Ishikawa (cell line): ENCODE data around the gene MAPK12.

Experiments
- CEBPB ChIP-seq: IDR thresholded peaks from 2 replicates; pipeline ENCODE4 v1.6.1; 2012
- CREB1 ChIP-seq: IDR thresholded peaks from 2 replicates; pipeline ENCODE4 v1.6.1; 2012; ENCODE audit warnings: low read depth
- EGR1 ChIP-seq: IDR thresholded peaks from 2 replicates; pipeline ENCODE4 v1.6.1; 2012
- EP300 ChIP-seq: IDR thresholded peaks from 2 replicates; pipeline ENCODE4 v1.6.1; 2012; ENCODE audit warnings: borderline replicate concordance
- FOXM1 ChIP-seq: IDR thresholded peaks from 2 replicates; pipeline ENCODE4 v1.6.1; 2012; ENCODE audit warnings: low read depth, borderline replicate concordance
- MAX ChIP-seq: IDR thresholded peaks from 2 replicates; pipeline ENCODE4 v1.6.1; 2012
- NFIC ChIP-seq: IDR thresholded peaks from 2 replicates; pipeline ENCODE4 v1.6.1; 2012
- RAD21 ChIP-seq: IDR thresholded peaks from 2 replicates; pipeline ENCODE4 v1.6.1; 2012; ENCODE audit warnings: low read depth
- REST ChIP-seq: IDR thresholded peaks from 2 replicates; pipeline ENCODE4 v1.6.1; 2012; ENCODE audit warnings: low read depth, mild to moderate bottlenecking
- TAF1 ChIP-seq: IDR thresholded peaks from 2 replicates; pipeline ENCODE4 v1.6.1; 2012; ENCODE audit warnings: low read depth, mild to moderate bottlenecking
- TCF12 ChIP-seq: IDR thresholded peaks from 2 replicates; pipeline ENCODE4 v1.6.1; 2012; ENCODE audit warnings: low read depth
- TEAD4 ChIP-seq: IDR thresholded peaks from 2 replicates; pipeline ENCODE4 v1.6.1; 2012
- USF1 ChIP-seq: IDR thresholded peaks from 2 replicates; pipeline ENCODE4 v1.6.1; 2012
- YY1 ChIP-seq: IDR thresholded peaks from 2 replicates; pipeline ENCODE4 v1.6.1; 2012; ENCODE audit warnings: low read depth
- ZBTB7A ChIP-seq: IDR thresholded peaks from 2 replicates; pipeline ENCODE4 v1.6.1; 2012; ENCODE audit warnings: low read depth

Gene MAPK12

GRCh38 chr22:50248196-50249081 is 13.0 kb downstream of the MAPK12 start:
- TF ChIP-seq CEBPB, result no peak
- TF ChIP-seq FOXM1, result no peak
- no peak for TF ChIP-seq TCF12
- no peak for TF ChIP-seq ZBTB7A
- no peak for TF ChIP-seq CREB1
- no peak for TF ChIP-seq EP300
- no peak for TF ChIP-seq TAF1

GRCh38 chr22:50247748-50248147 is 13.7 kb downstream of the MAPK12 start:
- TF ChIP-seq CREB1 (peak; percentile 67; the same call in 1 of the 2 replicates), EP300 (no peak)

- TF ChIP-seq FOXM1, result no peak
- no peak for TF ChIP-seq ZBTB7A
- no peak for TF ChIP-seq YY1
- no peak for TF ChIP-seq MAX
- TF ChIP-seq EGR1, result no peak
- no peak for TF ChIP-seq NFIC
- TF ChIP-seq REST, result no peak
- TF ChIP-seq CEBPB, result no peak
- no peak for TF ChIP-seq TCF12
- no peak for TF ChIP-seq TEAD4
- no peak for TF ChIP-seq TAF1
- no peak for TF ChIP-seq CREB1
Observed at GRCh38 chr22:50246242-50247175, 15.0 kb downstream of the MAPK12 start.

DNA sequence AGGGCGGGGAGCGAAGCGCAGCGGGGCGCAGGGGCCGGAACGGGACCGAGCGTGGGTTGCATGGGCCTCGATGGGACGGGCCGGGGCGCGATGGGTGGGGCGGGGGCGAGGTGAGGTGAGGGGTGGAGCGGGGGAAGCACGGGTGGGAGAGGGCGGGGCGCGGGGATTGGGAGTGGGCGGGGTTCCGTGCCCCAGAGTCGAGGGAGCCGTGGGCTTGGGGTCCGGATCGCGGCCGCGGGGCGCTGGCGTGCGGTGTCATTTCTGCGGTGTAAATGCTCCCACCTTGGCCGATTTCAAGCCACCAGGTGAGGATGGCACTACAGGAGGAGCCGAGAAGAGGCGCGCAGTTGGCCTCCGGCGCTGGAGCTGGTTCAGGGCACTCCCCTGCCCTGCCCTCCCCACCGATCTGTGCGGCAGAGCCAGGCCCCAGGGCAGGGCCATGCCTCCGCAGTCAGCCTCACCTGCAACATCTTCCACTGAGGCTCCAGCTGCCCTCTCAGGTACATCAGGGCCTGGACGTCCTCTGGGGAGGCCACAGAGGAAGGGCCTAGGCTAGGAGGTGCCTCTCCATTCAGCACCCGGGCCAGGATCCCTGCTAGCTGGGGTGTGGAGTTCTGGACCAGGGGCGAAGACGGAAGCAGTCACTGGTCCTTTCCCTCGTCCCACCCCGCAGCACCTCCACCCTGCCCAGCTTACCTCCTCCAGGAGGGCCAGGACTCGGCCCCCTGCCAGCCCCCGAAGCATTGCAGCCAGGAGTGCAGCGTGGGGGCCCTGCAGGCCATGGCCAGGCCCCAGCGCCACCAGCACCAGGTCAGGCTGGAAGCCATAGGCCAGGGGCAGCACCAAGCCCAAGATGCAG is 16.0 kb downstream of the MAPK12 start:
- TF ChIP-seq CEBPB (no peak), ZBTB7A (no peak; the same call in 1 of the 2 replicates), EP300 (no peak), TCF12 (no peak), CREB1 (no peak), RAD21 (no peak), USF1 (no peak), TAF1 (no peak), NFIC (no peak), TEAD4 (no peak), FOXM1 (no peak), REST (no peak), YY1 (no peak)

DNA sequence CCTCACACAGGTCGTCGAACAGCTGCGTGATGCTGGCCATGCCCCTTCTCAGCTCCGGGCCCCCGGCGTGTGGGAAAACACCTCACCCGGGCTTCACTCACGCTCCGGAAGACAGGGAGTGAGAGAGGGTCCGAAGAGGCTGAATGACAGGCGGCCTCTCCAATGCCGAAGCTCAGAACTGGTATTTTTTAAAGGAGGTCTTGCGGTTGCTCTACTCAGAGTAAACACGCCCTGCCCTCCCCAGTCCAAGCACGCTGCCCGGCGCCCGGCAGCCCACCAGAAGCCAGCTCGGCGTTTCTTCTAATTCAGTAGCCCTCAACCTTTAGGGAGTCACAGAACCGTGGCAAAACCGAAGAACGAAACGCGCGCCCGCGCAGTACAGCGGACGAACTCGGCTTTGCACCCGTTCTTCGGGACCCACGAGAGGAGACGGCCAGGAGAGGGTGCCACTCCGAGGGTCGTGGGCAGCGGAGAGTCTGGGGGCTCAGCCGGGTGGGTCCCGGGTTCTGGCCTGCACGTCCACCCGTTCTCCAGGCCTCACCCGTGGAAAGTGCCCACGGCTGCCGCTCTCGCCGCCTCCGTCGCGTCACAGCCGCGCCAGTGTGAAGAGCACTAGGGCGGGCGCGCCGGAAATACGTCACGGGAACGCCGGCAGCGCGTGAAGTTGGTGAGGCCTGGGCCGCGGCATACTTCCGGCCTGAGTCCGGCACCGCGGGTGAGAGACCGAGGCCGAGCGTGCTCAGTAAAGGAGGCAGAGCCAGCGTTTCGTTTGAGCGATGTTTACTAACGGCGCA is 16.9 kb downstream of the MAPK12 start, which contains the start of gene TUBGCP6:
Gene TUBGCP6 (minus strand): TSS at position 604 of the 794 bp plus-strand sequence. CDS start 564 bp downstream, at position 40.
- TF ChIP-seq TCF12 (peak; percentile 62), REST (0 out of 2 replicates have a peak, but pooled peaks have one; percentile 12), FOXM1 (0 out of 2 replicates have a peak, but pooled peaks have one; percentile 26), NFIC (0 out of 2 replicates have a peak, but pooled peaks have one; percentile 53), EGR1 (0 out of 2 replicates have a peak, but pooled peaks have one; percentile 15), USF1 (peak; percentile 55; the same call in 1 of the 2 replicates), TEAD4 (peak; percentile 52; the same call in 1 of the 2 replicates), RAD21 (0 out of 2 replicates have a peak, but pooled peaks have one; percentile 2), CREB1 (peak; percentile 99), YY1 (peak; percentile 79), CEBPB (0 out of 2 replicates have a peak, but pooled peaks have one; percentile 14), EP300 (peak; percentile 61; the same call in 1 of the 2 replicates), ZBTB7A (peak; percentile 30; the same call in 1 of the 2 replicates), TAF1 (peak; percentile 75), MAX (peak; percentile 91)
